Esophagus muscularis mucosa (tissue), 3 donors: ENCODE data around the gene PDZRN3.

Experiments
- CTCF ChIP-seq, 3 experiments: fragments of 200-600 bp in 2 of 3; fragments of 450-650 bp in 1 of 3; sonication (generic) in 2 of 3; IDR thresholded peaks; one replicate each; pipeline ENCODE4 v1.5.1; 2017 to 2019; ENCODE audit warnings: antibody characterized with exemption in 3 of 3, mild to moderate bottlenecking in 2 of 3, moderate library complexity in 1 of 3
- POLR2A ChIP-seq: fragments of 450-650 bp; IDR thresholded peaks from one replicate; pipeline ENCODE4 v1.6.1; 2017; ENCODE audit warnings: antibody characterized with exemption, moderate library complexity, mild to moderate bottlenecking, low read depth
- POLR2AphosphoS5 ChIP-seq, 2 donors: sonication (generic); formaldehyde crosslinking; IDR thresholded peaks; one replicate each; pipeline ENCODE4 v1.6.1; 2017; ENCODE audit warnings: antibody characterized with exemption in 2 of 2

GRCh38 chr3:73431183-73431900 is 193.4 kb downstream of the PDZRN3 start:
- TF ChIP-seq POLR2A (no peak), POLR2AphosphoS5 (IDR thresholded peaks at IDR 0.05) (no peak), CTCF (IDR thresholded peaks at IDR 0.05) (no peak)
